GM19351 (cell line): Measurements from ENCODE around the gene THAP9.

Experiments
- ATAC-seq: cut with Tn5 transposase; IDR thresholded peaks from one replicate; pipeline ENCODE4 v1.9.1; 2021; ENCODE audit warnings: mild to moderate bottlenecking, moderate library complexity; ENCODE audit not compliant: unreplicated experiment

THAP9 gene

GRCh38 chr4:82954212-82954611 is 53.7 kb downstream of the THAP9 start:
- no peak for ATAC-seq

DNA sequence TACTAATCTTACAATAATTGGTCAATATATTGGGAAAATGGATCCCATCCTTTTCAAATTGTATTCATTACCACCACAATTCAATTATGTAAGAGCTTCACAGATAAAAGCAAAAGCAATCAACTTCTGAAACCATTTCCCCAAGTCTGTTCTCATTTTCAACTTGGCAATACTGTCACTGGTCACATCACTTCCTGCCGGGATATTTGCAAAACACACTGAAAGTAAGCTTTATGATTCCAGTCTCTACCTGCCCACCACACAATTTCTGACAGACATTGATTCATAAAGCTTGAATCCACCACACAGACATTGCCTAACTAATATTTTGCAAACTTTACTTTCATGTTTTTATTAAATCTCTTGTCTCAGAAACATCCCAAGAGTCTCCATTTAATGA is 56.5 kb downstream of the THAP9 start:
- no peak for ATAC-seq

GRCh38 chr4:82965763-82966162 is 65.2 kb downstream of the THAP9 start:
- no peak for ATAC-seq

DNA sequence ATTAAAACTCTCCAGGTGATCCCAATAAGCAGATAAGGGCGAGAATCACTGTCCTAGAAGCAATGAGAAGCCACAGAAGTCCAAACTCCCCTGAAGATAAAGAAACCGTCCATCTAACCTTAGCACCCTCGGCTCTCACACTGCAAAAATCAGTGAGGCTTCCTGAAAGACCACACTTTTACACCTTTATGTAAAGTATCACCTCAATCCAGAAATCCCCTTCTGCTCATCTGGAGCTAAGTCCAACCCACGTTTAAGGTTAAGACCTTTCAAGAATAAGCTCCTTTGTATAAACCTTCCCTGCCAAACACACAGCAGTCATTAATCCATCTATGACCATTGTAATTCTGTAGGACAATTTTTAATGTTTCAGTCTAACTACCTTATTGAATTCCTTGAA is 68.4 kb downstream of the THAP9 start:
- ATAC-seq: peak; percentile 58

DNA sequence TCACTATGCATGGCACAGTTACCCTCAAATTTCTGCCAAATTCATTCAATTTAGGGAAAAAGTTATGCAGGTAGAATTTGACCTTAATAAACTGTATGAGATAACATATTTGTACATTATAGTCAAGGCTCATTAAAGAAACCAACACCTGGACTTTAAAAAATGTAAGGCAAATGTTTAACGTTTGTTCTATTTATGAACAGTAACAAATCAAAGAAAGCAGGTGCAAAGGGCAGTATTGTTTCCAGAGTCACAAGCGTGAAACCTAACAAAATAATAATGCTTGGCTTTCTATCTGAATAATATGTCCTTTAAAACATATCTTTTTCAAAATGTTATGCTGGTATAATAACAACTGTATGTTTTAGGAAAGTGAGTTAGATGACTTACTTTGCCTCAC is 68.9 kb downstream of the THAP9 start:
- ATAC-seq: no peak
